GM12878 (cell line): ENCODE data around the gene BRSK2. TPM values are rescaled to one million over a fixed set of nuclear protein-coding genes. Genes with fewer than 3 reads are reported as not detected.

Experiments used
- ATAC-seq: fragments of 200-7000 bp; cut with Tn5 transposase; 3 replicates; pipeline ENCODE4 v1.9.1; 2020; ENCODE audit warnings: mild to moderate bottlenecking, moderate library complexity
- BruUV-seq: library from RNA; stranded (reverse); fragments of 400-500 nt; replicated peaks from 2 replicates; lab custom pipeline; 2021; lab: Mats Ljungman, UMichigan
- CTCF ChIA-PET: fragments of 300-600 bp; sonication (Branson Sonifier 250); formaldehyde crosslinking; extraction: SDS; loops from one replicate; lab custom pipeline; 2021; ENCODE audit warnings: inconsistent platforms; lab: Yijun Ruan, JAX
- POLR2A ChIA-PET: fragments of 350-600 bp; formaldehyde crosslinking; extraction: SDS; loops from one replicate; lab custom pipeline; 2021; ENCODE audit warnings: inconsistent platforms; lab: Charles Lee
- RAD21 ChIA-PET: fragments of 300-600 bp; sonication (Branson Sonifier 250); formaldehyde crosslinking; loops from one replicate; lab custom pipeline; 2023; ENCODE audit warnings: antibody characterized with exemption; ENCODE audit not compliant: unreplicated experiment; lab: Charles Lee
- SMC1A ChIA-PET: fragments of 300-600 bp; sonication (Branson Sonifier 250); formaldehyde crosslinking; loops from one replicate; lab custom pipeline; 2023; ENCODE audit not compliant: unreplicated experiment, uncharacterized antibody; lab: Charles Lee
- DNase-seq: peaks from one replicate; pipeline ENCODE4 v3.0.0-alpha.2; 2011; ENCODE audit warnings: low read depth, low spot score
- FAIRE-seq: peaks from 3 replicates; lab custom pipeline; 2011; peaks lifted over from hg19 to GRCh38; lab: Jason Lieb, UNC
- H2AFZ ChIP-seq: 2 replicates; pipeline ENCODE4 v1.6.0; 2011; ENCODE audit warnings: low read depth, low read length, control low read depth; ENCODE audit not compliant: control insufficient read depth
- H3K27ac ChIP-seq: 2 replicates; pipeline ENCODE4 v1.5.1; 2011; ENCODE audit warnings: control low read depth; ENCODE audit not compliant: control insufficient read depth, insufficient read depth
- H3K27me3 ChIP-seq, 2 experiments: replicated peaks in 1 of 2; 2 replicates each; pipeline versions ENCODE4 v1.6.0 to v1.6.1; 2011; ENCODE audit warnings: low read length in 1 of 2; ENCODE audit not compliant: control insufficient read depth in 2 of 2, insufficient read depth in 2 of 2
- H3K36me3 ChIP-seq, 2 experiments: 2 replicates each; pipeline ENCODE4 v1.5.1; 2011; ENCODE audit warnings: low read length in 1 of 2; ENCODE audit not compliant: control insufficient read depth in 2 of 2, insufficient read depth in 2 of 2
- H3K4me1 ChIP-seq: 2 replicates; pipeline ENCODE4 v1.6.1; 2011; ENCODE audit warnings: mild to moderate bottlenecking, low read length, moderate library complexity, mixed read lengths; ENCODE audit not compliant: control insufficient read depth, insufficient read depth
- H3K4me2 ChIP-seq: 2 replicates; pipeline ENCODE4 v1.6.0; 2011; ENCODE audit warnings: control low read depth; ENCODE audit not compliant: control insufficient read depth, insufficient read depth
- H3K4me3 ChIP-seq: fragments of 200-600 bp; sonication (generic); 2 replicates; pipeline ENCODE4 v1.5.1; 2016
- H3K79me2 ChIP-seq: 2 replicates; pipeline ENCODE4 v1.6.0; 2011; ENCODE audit warnings: low read length; ENCODE audit not compliant: control insufficient read depth, insufficient read depth
- H3K9ac ChIP-seq: 2 replicates; pipeline ENCODE4 v1.8.0; 2011; ENCODE audit warnings: low read length, control low read depth, mixed read lengths; ENCODE audit not compliant: control insufficient read depth, insufficient read depth
- H3K9me3 ChIP-seq: replicated peaks from 3 replicates; pipeline ENCODE4 v1.5.1; 2011; ENCODE audit warnings: mild to moderate bottlenecking, low read length; ENCODE audit not compliant: control insufficient read depth, insufficient read depth
- H4K20me1 ChIP-seq: 2 replicates; pipeline ENCODE4 v1.6.0; 2011; ENCODE audit not compliant: control insufficient read depth, insufficient read depth
- BCLAF1 ChIP-seq: fragments of 450-650 bp; IDR thresholded peaks from 2 replicates; pipeline ENCODE4 v1.6.1; 2017; ENCODE audit warnings: antibody characterized with exemption, mild to moderate bottlenecking, moderate library complexity
- HDAC2 ChIP-seq: fragments of 200-600 bp; sonication (generic); IDR thresholded peaks from 2 replicates; pipeline ENCODE4 v1.6.1; 2017
- MYB ChIP-seq: fragments of 150-350 bp; IDR thresholded peaks from 2 replicates; pipeline ENCODE4 v1.6.1; 2014; ENCODE audit warnings: mild to moderate bottlenecking, low read depth, low read length, borderline replicate concordance
- RUNX3 ChIP-seq: IDR thresholded peaks from 2 replicates; pipeline ENCODE4 v1.6.1; 2012; ENCODE audit warnings: low read length, inconsistent platforms
- SRF ChIP-seq, 2 experiments: IDR thresholded peaks; 2 replicates each; pipeline ENCODE4 v1.6.1; 2011; ENCODE audit warnings: low read depth in 2 of 2, low read length in 2 of 2, mild to moderate bottlenecking in 1 of 2, moderate library complexity in 1 of 2
- TBL1XR1 ChIP-seq: IDR thresholded peaks from 2 replicates; pipeline ENCODE4 v1.6.1; 2012; ENCODE audit warnings: low read depth, low read length, improper control_type of control experiment
- WGBS: methylation state at CpG from one replicate; pipeline ENCODE4 v1.1.6; 2016; ENCODE audit warnings: low lambda C conversion rate; ENCODE audit not compliant: insufficient replicate concordance, insufficient coverage; ENCODE audit errors: missing lambda C conversion rate; 5-methylcytosine and 5-hydroxymethylcytosine counted together
- in situ Hi-C: fragments of 300-500 bp; cut with MboI; formaldehyde crosslinking; loops from 9 replicates; pipeline ENCODE4 v1.14.3; 2018; ENCODE audit warnings: mixed read lengths
- intact Hi-C: fragments of 100-400 bp; cut with micrococcal nuclease; formaldehyde crosslinking; loops from one replicate; pipeline ENCODE4 v1.14.2; 2022; ENCODE audit not compliant: unreplicated experiment
- polyA plus RNA-seq, 11 experiments: library from polyadenylated mRNA; depleted of rRNA in 4 of 11; unstranded in 6 of 11; stranded (reverse) in 5 of 11; fragments of >200 nt; fragmentation: Nextera tagmentation in 4 of 11; fragmentation: Illumina TruSeq in 1 of 11; extraction: Ambion mirVana in 4 of 11; extraction: Trizol in 1 of 11; gene quantifications; 1 replicate in 1 of 11; 2 replicates in 10 of 11; pipeline versions ENCODE4 v1.2.1 to v1.2.3, GENCODE V29; 2011 to 2016; ENCODE audit warnings: inconsistent platforms in 2 of 11, missing spikeins in 2 of 11, low read depth in 1 of 11
- total RNA-seq, 4 experiments: library from RNA; depleted of rRNA in 3 of 4; stranded (reverse); fragments of >200 nt in 3 of 4; fragmentation: Illumina TruSeq in 1 of 4; extraction: Trizol in 1 of 4; gene quantifications; 2 replicates each; pipeline versions ENCODE4 v1.2.1 to v1.2.3, GENCODE V29; 2013 to 2021
- TF ChIP-seq, protein P1 (sequence below): fragments of 450-650 bp; IDR thresholded peaks from 2 replicates; pipeline ENCODE4 v1.6.1; 2018; ENCODE audit warnings: borderline replicate concordance, mild to moderate bottlenecking; ENCODE audit not compliant: partially characterized antibody

The BRSK2 gene
- total and polyA plus RNA-seq, 10 of the 15 experiments (the other 5 are each of a cell fraction or from before 2014, with no cell fraction given), result 0.13 TPM; not detected in 9

DNA sequence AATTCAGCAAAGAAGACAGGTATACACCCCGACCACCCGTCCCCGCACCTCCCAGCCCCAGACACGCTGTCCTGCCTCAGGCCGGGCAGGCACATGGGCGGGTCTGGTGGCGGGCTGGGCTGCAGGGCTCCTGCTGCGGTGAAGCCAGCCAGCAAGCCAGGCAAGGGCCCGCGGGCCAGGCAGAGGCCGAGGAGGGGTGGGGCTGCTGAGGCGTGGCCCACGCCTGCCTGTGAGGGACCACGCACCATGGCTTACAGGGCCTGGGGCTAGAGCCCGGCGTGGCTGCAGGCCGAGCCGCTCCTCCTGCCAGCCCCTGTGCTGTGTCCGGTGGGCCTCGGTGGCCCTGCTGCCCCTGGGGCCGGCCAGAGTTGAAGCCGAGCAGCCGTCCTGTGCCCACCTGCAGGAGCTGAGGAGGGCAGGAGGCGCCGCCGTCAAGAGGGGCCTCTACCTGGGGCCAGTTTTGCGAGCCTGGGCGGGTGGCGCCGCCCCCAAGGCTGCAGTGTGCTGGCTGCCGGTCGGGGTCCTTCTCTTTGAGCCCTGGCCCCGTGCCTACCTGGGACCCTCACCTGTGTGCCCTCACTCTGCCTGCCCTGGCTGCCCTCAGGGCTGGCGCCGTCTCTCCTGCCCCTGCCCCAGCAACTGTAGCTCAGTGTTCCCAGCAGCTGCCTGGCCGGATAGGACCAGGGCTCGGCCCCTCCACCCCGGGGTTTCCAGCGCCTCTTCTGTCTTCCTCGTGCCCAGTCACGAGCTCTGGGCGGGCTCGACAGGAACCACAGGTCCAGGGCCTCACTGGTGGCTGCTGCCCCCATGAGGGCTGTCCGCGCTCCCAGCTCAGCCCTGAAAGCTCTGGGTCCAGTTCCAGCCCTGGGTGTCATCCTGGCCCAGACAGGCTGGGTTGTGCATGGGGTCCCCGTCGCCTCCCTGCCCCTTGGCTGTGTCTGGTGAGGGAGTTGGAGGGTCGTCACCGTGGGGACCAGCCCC lies 58.4 kb downstream of the BRSK2 start (continued):
- TF ChIP-seq, protein P1, sequence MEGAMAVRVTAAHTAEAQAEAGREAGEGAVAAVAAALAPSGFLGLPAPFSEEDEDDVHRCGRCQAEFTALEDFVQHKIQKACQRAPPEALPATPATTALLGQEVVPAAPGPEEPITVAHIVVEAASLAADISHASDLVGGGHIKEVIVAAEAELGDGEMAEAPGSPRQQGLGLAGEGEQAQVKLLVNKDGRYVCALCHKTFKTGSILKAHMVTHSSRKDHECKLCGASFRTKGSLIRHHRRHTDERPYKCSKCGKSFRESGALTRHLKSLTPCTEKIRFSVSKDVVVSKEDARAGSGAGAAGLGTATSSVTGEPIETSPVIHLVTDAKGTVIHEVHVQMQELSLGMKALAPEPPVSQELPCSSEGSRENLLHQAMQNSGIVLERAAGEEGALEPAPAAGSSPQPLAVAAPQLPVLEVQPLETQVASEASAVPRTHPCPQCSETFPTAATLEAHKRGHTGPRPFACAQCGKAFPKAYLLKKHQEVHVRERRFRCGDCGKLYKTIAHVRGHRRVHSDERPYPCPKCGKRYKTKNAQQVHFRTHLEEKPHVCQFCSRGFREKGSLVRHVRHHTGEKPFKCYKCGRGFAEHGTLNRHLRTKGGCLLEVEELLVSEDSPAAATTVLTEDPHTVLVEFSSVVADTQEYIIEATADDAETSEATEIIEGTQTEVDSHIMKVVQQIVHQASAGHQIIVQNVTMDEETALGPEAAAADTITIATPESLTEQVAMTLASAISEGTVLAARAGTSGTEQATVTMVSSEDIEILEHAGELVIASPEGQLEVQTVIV, result no peak

DNA sequence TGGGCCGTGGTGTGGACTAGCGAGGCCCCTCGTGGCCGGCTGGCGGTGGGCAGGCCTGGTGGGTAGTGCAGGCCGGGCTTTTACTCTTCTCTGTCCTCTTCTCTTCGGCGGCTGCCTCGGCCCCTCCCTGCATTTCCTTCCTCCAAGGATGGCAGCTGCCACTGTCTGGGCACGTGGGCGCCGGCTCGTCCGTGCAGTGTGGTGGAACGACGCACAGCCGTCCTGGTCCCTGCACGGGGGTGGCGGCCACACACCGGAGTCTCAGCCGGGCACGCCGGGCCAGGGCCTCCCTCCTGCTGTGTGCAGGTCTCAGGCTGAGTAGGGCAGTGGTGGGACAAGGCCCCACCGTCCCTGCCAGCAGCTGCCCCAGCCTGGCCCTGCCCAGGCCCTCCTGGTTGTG lies 59.1 kb downstream of the BRSK2 start:
- intact Hi-C loops, result no loop called here
- Histone ChIP-seq H2AFZ (no peak overlapping the region), H3K27ac (no peak overlapping the region), H3K36me3 (no peaks in the 10 kb centered on the region)
- BruUV-seq, result no TSS peak
- WGBS, result 27% methylated on average over 23 of the region's 24 CpGs
- CTCF ChIA-PET, result no interaction called here
- TF ChIP-seq BCLAF1 (no peak), TBL1XR1 (no peak), SRF (IDR thresholded peaks at IDR 0.05; ENCODE audit: low read depth in 2 of 2, low read length in 2 of 2) (no peak), HDAC2 (no peak), MYB (no peak), RUNX3 (no peak)
- TF ChIP-seq, all 136 proteins: peak for 0
- H3K4me2 ChIP-seq, result no peak overlapping the region
- no peaks in the 10 kb centered on the region for H3K27me3 ChIP-seq
- H3K4me3 ChIP-seq, result no peak overlapping the region
- SMC1A ChIA-PET, result no interaction called here
- no peak for DNase-seq
- no peaks in the 10 kb centered on the region for H3K4me1 ChIP-seq
- FAIRE-seq, result no peak
- no peaks in the 10 kb centered on the region for H3K9me3 ChIP-seq
- H4K20me1 ChIP-seq, result no peaks in the 10 kb centered on the region
- H3K79me2 ChIP-seq, result no peaks in the 10 kb centered on the region
- POLR2A ChIA-PET, result no interaction called here
- no peak for ATAC-seq
- in situ Hi-C loops, result no loop called here
- RAD21 ChIA-PET, result interaction anchor here (1.4 kb wide), 1 partner anchor 126 kb away, joined by 3 read pairs; no protein-coding TSS in a partner anchor
- H3K9ac ChIP-seq, result no peak overlapping the region
